HCT116 (cell line): ENCODE results near the gene PLA2G4B. TPM values are rescaled to one million over a fixed set of nuclear protein-coding genes. Genes with fewer than 3 reads are reported as not detected.

Source experiments
- ATAC-seq: fragments of 200-7000 bp; cut with Tn5 transposase; 2 replicates; pipeline ENCODE4 v1.9.1; 2020; ENCODE audit warnings: mild to moderate bottlenecking, moderate library complexity
- BruUV-seq: library from RNA; stranded (reverse); fragments of 400-500 nt; replicated peaks from 2 replicates; lab custom pipeline; 2021; lab: Mats Ljungman, UMichigan
- CTCF ChIA-PET: fragments of 300-600 bp; sonication (Branson Sonifier 250); formaldehyde crosslinking; loops from one replicate; lab custom pipeline; 2021; ENCODE audit warnings: antibody characterized with exemption; lab: Charles Lee
- POLR2A ChIA-PET: fragments of 300-600, 350-600 bp; sonication (Branson Sonifier 250); formaldehyde crosslinking; loops from one replicate; lab custom pipeline; 2021; ENCODE audit warnings: antibody characterized with exemption; lab: Charles Lee
- RAD21 ChIA-PET, 2 experiments: fragments of 300-600 bp; sonication (Branson Sonifier 250); formaldehyde crosslinking; loops; one replicate each; lab custom pipeline; 2023; ENCODE audit warnings: low total read pairs in 2 of 2; ENCODE audit not compliant: uncharacterized antibody in 2 of 2, unreplicated experiment in 2 of 2, low non-redundant PET in 1 of 2; lab: Charles Lee
- DNase-seq: peaks from one replicate; pipeline ENCODE4 v3.0.0-alpha.2; 2010; ENCODE audit warnings: low read depth, low spot score
- H2AFZ ChIP-seq: fragments of 200-600 bp; shearing (Covaris generic), sonication (generic); 2 replicates; pipeline ENCODE4 v1.6.1; 2017; ENCODE audit warnings: low read depth, mixed run types, mixed read lengths, antibody characterized with exemption, low read length; ENCODE audit not compliant: poor library complexity, severe bottlenecking
- H3K27ac ChIP-seq: 2 replicates; pipeline ENCODE4 v1.5.1; 2012; ENCODE audit warnings: low read depth, low read length
- H3K27me3 ChIP-seq: fragments of 200-600 bp; sonication (generic); 2 replicates; pipeline ENCODE4 v1.6.1; 2016; ENCODE audit warnings: mixed run types, low read length, mixed read lengths; ENCODE audit not compliant: insufficient read depth
- H3K36me3 ChIP-seq, 2 experiments: fragments of 200-500 bp in 1 of 2; fragments of 200-600 bp in 1 of 2; sonication (Bioruptor generic) in 1 of 2; sonication (generic) in 1 of 2; 2 replicates each; pipeline versions ENCODE4 v1.5.1 to v1.6.1; 2014 to 2016; ENCODE audit warnings: low read length in 2 of 2, inconsistent platforms in 1 of 2, mixed read lengths in 1 of 2, mixed run types in 1 of 2; ENCODE audit not compliant: insufficient read depth in 2 of 2, control insufficient read depth in 1 of 2
- H3K4me1 ChIP-seq, 2 experiments: fragments of 200-600 bp in 1 of 2; sonication (generic) in 1 of 2; 2 replicates each; pipeline versions ENCODE4 v1.5.1 to v1.6.1; 2012 to 2017; ENCODE audit warnings: low read length in 2 of 2, inconsistent platforms in 1 of 2, mild to moderate bottlenecking in 1 of 2, mixed read lengths in 1 of 2, mixed run types in 1 of 2, moderate library complexity in 1 of 2; ENCODE audit not compliant: insufficient read depth in 2 of 2, control insufficient read depth in 1 of 2
- H3K4me2 ChIP-seq: fragments of 200-600 bp; sonication (generic); 2 replicates; pipeline ENCODE4 v1.6.1; 2017; ENCODE audit warnings: mixed run types, low read length, mixed read lengths
- H3K4me3 ChIP-seq, 2 experiments: fragments of 200-600 bp in 1 of 2; sonication (generic) in 1 of 2; replicated peaks in 1 of 2; 2 replicates each; pipeline ENCODE4 v1.5.1; 2011 to 2016; ENCODE audit warnings: low read length in 2 of 2, control low read depth in 1 of 2, low read depth in 1 of 2, mild to moderate bottlenecking in 1 of 2, mixed read lengths in 1 of 2, mixed run types in 1 of 2
- H3K79me2 ChIP-seq: fragments of 200-600 bp; sonication (generic); 2 replicates; pipeline ENCODE4 v1.6.1; 2017; ENCODE audit warnings: mild to moderate bottlenecking, mixed run types, low read length, moderate library complexity, mixed read lengths; ENCODE audit not compliant: insufficient read depth
- H3K9ac ChIP-seq: fragments of 200-600 bp; sonication (generic); 2 replicates; pipeline ENCODE4 v1.6.1; 2016; ENCODE audit warnings: low read length, mixed read lengths
- H3K9me2 ChIP-seq: fragments of 200-600 bp; sonication (generic), shearing (Covaris generic); 2 replicates; pipeline ENCODE4 v1.6.1; 2017; ENCODE audit warnings: mixed run types, mild to moderate bottlenecking, moderate library complexity; ENCODE audit not compliant: insufficient read depth
- H3K9me3 ChIP-seq, 2 experiments: fragments of 200-500 bp in 1 of 2; fragments of 200-600 bp in 1 of 2; sonication (Bioruptor generic) in 1 of 2; sonication (generic) in 1 of 2; 2 replicates each; pipeline ENCODE4 v1.6.1; 2014 to 2017; ENCODE audit warnings: low read length in 2 of 2, mixed read lengths in 2 of 2, inconsistent platforms in 1 of 2, low read depth in 1 of 2, mild to moderate bottlenecking in 1 of 2, mixed run types in 1 of 2, moderate library complexity in 1 of 2; ENCODE audit not compliant: control insufficient read depth in 1 of 2, insufficient read depth in 1 of 2
- H4K20me1 ChIP-seq: fragments of 200-600 bp; sonication (generic), shearing (Covaris generic); 2 replicates; pipeline ENCODE4 v1.6.1; 2017; ENCODE audit warnings: mixed run types, mild to moderate bottlenecking, moderate library complexity; ENCODE audit not compliant: insufficient read depth
- ATF3 ChIP-seq: IDR thresholded peaks from 2 replicates; pipeline ENCODE4 v1.6.1; 2012
- EGR1 ChIP-seq: IDR thresholded peaks from 2 replicates; pipeline ENCODE4 v1.6.1; 2012; ENCODE audit warnings: low read depth
- ELF1 ChIP-seq: IDR thresholded peaks from 2 replicates; pipeline ENCODE4 v1.6.1; 2012; ENCODE audit warnings: low read depth, borderline replicate concordance
- POLR2A ChIP-seq: IDR thresholded peaks from 2 replicates; pipeline ENCODE4 v1.7.0; 2011; ENCODE audit warnings: borderline replicate concordance; ENCODE audit not compliant: insufficient read depth, insufficient read length; ENCODE audit errors: extremely low read depth
- POLR2AphosphoS5 ChIP-seq: IDR thresholded peaks from 2 replicates; pipeline ENCODE4 v1.6.1; 2011; ENCODE audit warnings: mild to moderate bottlenecking, low read depth, low read length, moderate library complexity
- RAD21 ChIP-seq: IDR thresholded peaks from 2 replicates; pipeline ENCODE4 v1.6.1; 2012; ENCODE audit warnings: low read depth, mild to moderate bottlenecking
- SRF ChIP-seq: IDR thresholded peaks from 2 replicates; pipeline ENCODE4 v1.6.1; 2012; ENCODE audit warnings: low read depth
- ZNF274 ChIP-seq: fragments of 200-500 bp; sonication (Bioruptor generic); IDR thresholded peaks from 2 replicates; pipeline ENCODE4 v1.6.1; 2014; ENCODE audit warnings: mild to moderate bottlenecking, low read depth, low read length, inconsistent platforms
- intact Hi-C: fragments of 100-400 bp; cut with micrococcal nuclease; formaldehyde crosslinking; loops from 2 replicates; pipeline ENCODE4 v1.10.0; 2022
- total RNA-seq: library from RNA; stranded (reverse); gene quantifications from one replicate; pipeline ENCODE4 v1.2.1, GENCODE V29; 2021; ENCODE audit not compliant: unreplicated experiment
- TF ChIP-seq, protein P1 (sequence below), 3 experiments: fragments of 200-600 bp in 1 of 3; sonication (generic) in 1 of 3; IDR thresholded peaks in 2 of 3; conservative IDR thresholded peaks in 1 of 3; 2 replicates each; pipeline ENCODE4 v1.5.1; 2012 to 2017; ENCODE audit warnings: low read depth in 2 of 3, low read length in 2 of 3, antibody characterized with exemption in 1 of 3, borderline replicate concordance in 1 of 3, control low read depth in 1 of 3, mild to moderate bottlenecking in 1 of 3, mixed read lengths in 1 of 3, mixed run types in 1 of 3, moderate library complexity in 1 of 3; ENCODE audit not compliant: insufficient read depth in 1 of 3

PLA2G4B gene
- total RNA-seq, 1 experiment from 2014 or later: 4.7 TPM

DNA sequence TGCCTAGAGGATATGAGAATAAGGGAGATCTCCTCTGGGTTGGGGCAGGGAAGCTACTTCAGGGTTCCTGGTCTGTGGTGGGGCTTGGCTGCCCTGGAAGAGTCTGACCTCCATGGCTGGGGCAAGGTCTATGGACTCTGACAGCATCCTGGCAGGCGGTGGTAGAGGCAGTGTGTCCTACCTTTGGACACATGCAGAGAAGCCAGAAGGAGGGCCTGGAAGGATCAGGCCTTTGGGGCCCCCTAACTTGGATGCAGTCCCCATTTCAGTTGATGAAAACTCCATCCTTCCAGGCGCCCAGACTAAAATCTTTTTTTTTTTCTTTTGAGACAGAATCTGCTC is 44.8 kb downstream of the PLA2G4B start:
- TF ChIP-seq POLR2A: no peak
- no peak for TF ChIP-seq RAD21
- TF ChIP-seq, protein P1, sequence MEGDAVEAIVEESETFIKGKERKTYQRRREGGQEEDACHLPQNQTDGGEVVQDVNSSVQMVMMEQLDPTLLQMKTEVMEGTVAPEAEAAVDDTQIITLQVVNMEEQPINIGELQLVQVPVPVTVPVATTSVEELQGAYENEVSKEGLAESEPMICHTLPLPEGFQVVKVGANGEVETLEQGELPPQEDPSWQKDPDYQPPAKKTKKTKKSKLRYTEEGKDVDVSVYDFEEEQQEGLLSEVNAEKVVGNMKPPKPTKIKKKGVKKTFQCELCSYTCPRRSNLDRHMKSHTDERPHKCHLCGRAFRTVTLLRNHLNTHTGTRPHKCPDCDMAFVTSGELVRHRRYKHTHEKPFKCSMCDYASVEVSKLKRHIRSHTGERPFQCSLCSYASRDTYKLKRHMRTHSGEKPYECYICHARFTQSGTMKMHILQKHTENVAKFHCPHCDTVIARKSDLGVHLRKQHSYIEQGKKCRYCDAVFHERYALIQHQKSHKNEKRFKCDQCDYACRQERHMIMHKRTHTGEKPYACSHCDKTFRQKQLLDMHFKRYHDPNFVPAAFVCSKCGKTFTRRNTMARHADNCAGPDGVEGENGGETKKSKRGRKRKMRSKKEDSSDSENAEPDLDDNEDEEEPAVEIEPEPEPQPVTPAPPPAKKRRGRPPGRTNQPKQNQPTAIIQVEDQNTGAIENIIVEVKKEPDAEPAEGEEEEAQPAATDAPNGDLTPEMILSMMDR (IDR thresholded peaks at IDR 0.05 in 2 of 3, conservative IDR thresholded peaks at IDR 0.05 in 1 of 3; ENCODE audit: borderline replicate concordance in 1 of 3, insufficient read depth in 1 of 3, low read depth in 2 of 3, low read length in 2 of 3): no peak
- TF ChIP-seq ZNF274: no peak
- no peak for TF ChIP-seq SRF
- no peak for TF ChIP-seq POLR2AphosphoS5
- TF ChIP-seq EGR1: no peak
- H3K27me3 ChIP-seq: no peaks in the 10 kb centered on the region
- RAD21 ChIA-PET: no interaction called here
- DNase-seq: no peak
- no peak overlapping the region for H3K4me2 ChIP-seq
- no peaks in the 10 kb centered on the region for H3K9me3 ChIP-seq
- POLR2A ChIA-PET: no interaction called here
- no peaks in the 10 kb centered on the region for H3K9me2 ChIP-seq
- CTCF ChIA-PET: no interaction called here
- no peak overlapping the region for H3K4me3 ChIP-seq
- H3K36me3 ChIP-seq: no peaks in the 10 kb centered on the region
- no TSS peak for BruUV-seq
- H3K27ac ChIP-seq: no peak overlapping the region
- H3K4me1 ChIP-seq: no peaks in the 10 kb centered on the region
- no peak overlapping the region for H3K9ac ChIP-seq
- ATAC-seq: no peak
- intact Hi-C loops: no loop called here
- no peaks in the 10 kb centered on the region for H4K20me1 ChIP-seq
- H2AFZ ChIP-seq: no peak overlapping the region
- H3K79me2 ChIP-seq: no peaks in the 10 kb centered on the region

GRCh38 chr15:41884458-41884857 is 45.8 kb downstream of the PLA2G4B start:
- ChIA-PET RAD21 (no interaction called here), POLR2A (no interaction called here), CTCF (no interaction called here)
- Histone ChIP-seq H3K9me2 (no peaks in the 10 kb centered on the region), H3K4me1 (no peaks in the 10 kb centered on the region), H4K20me1 (no peaks in the 10 kb centered on the region), H3K9me3 (no peaks in the 10 kb centered on the region), H3K9ac (no peak overlapping the region), H3K36me3 (no peaks in the 10 kb centered on the region), H3K4me2 (no peak overlapping the region), H3K4me3 (no peak overlapping the region), H2AFZ (no peak overlapping the region), H3K79me2 (no peaks in the 10 kb centered on the region), H3K27ac (no peak overlapping the region), H3K27me3 (no peaks in the 10 kb centered on the region)
- TF ChIP-seq ATF3 (no peak), ELF1 (no peak)
- DNase-seq (no peak), ATAC-seq (no peak)
- intact Hi-C loops: no loop called here
- no TSS peak for BruUV-seq
